ENCODE measurements around the gene CDC27.
A peak's percentile ranks its signal among the peaks of the same experiment; 100 is the strongest.

CDC27 gene

DNA sequence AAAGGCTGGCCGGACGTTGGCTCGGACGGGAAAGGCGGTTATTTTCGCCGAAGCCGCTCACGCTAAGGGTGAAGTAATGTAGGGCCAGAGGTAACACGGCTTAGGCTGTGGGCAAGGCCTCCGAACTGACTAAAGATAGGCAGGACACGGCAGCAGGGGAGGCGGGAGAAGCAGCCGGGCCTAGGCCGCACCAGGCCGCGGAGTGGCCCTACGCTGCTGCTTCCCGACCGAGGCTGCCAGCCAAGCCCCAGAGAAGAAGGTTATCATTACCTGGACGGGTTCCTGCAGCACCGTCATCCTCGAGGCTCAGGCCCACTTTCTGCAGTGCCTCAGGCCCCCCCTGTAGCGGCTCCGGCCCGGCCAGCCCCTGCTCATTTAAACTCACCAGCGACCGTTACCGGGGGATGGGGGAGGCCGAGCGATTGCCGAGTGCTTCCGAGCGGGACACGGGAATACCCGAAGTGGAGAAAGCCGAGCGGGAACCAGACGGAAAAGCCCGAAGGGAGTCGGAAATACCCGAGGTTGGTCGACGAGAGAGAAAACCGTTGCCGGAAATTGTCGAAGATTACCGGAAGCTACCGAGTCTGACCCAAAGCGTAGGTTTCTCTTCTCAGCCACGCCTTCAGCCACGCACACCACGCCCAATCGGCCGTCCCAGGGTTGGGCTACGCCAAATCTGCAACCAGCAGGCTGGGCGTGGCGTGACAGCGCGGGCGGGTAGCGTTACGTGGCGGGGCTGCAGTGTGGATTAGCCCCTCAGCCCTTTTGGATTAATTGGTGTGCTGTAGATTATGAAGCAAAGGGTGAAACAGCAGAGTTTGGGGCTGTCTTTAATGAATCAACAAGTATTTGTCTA is at the start of gene CDC27:
Gene CDC27 (minus strand): TSS at position 420 of the 856 bp plus-strand sequence. CDS start 123 bp downstream, at position 297.
- H3K36me3 Mint-ChIP-seq: peaks cover 24% of the 10 kb centered on the region
- no peaks in the 10 kb centered on the region for H3K9me3 Mint-ChIP-seq
- DNase-seq (ENCODE audit: low spot score in 2 of 2) (peak; percentile 100), ATAC-seq (peak; percentile 97)
- H3K4me1 Mint-ChIP-seq: peaks cover 44% of the 10 kb centered on the region
- peak within 1 kb of the TSS; percentile 94 for H3K4me3 Mint-ChIP-seq
- peak within 1 kb of the TSS; percentile 99 for H3K27ac Mint-ChIP-seq

- H3K9me3 Mint-ChIP-seq: no peaks in the 10 kb centered on the region
- no peaks in the 10 kb centered on the region for H3K36me3 Mint-ChIP-seq
- DNase-seq (ENCODE audit: low spot score in 2 of 2) (no peak), ATAC-seq (no peak)
- H3K4me3 Mint-ChIP-seq: no peak overlapping the region
- H3K4me1 Mint-ChIP-seq: peaks cover 15% of the 10 kb centered on the region
- no peak overlapping the region for H3K27ac Mint-ChIP-seq
Observed at GRCh38 chr17:47238321-47239010, 49.4 kb upstream of the CDC27 start.

DNA sequence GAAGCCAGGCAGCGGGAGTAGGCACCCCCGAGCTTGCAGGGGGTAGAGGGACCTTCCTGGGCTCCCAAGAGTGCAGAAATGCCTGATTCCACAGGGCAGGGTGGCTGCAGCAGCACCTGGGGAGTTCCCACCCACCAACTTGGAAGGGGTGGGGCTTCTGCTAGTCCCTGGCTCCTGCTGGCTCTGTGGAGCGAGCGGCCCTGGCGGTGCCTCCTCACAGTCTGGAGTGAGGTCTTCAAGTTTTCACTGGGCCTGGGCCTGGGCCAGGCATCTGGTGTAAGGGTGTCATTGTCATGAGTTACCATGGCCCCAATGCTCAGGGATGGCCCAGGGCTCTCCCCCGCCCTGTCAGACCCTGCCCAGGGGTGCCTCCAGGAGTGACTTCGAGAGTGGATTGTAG is 48.7 kb upstream of the CDC27 start:
- ATAC-seq (no peak), DNase-seq (ENCODE audit: low spot score in 2 of 2) (no peak)
- Mint-ChIP-seq H3K4me1 (peaks cover 15% of the 10 kb centered on the region), H3K36me3 (no peaks in the 10 kb centered on the region), H3K27ac (no peak overlapping the region), H3K4me3 (no peak overlapping the region), H3K9me3 (no peaks in the 10 kb centered on the region)

GRCh38 chr17:47235923-47236322 is 46.8 kb upstream of the CDC27 start:
- Mint-ChIP-seq H3K4me1 (peaks cover 15% of the 10 kb centered on the region), H3K27ac (no peak overlapping the region), H3K36me3 (no peaks in the 10 kb centered on the region), H3K9me3 (no peaks in the 10 kb centered on the region), H3K4me3 (no peak overlapping the region)
- DNase-seq (ENCODE audit: low spot score in 2 of 2): no peak
- no peak for ATAC-seq

DNA sequence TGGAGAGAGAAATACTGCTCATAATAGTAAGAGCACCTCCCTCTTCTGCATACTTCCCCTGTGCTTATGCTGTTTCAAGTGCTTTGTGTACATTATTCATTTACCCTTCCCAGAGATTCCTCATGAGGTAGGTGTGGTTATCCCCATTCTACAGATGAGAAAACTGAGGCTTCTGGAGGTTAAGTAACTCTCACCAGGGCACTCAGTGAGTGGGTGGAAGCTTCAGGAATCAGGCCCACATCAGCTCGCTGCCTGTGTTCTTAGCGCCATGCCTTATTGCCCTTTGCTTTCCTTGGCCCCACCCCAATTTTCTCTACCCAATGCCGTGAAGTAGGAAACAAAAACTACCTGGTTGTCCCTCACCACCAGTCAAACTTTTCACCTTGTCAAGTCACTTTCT is 46.4 kb upstream of the CDC27 start:
- DNase-seq (ENCODE audit: low spot score in 2 of 2) (no peak), ATAC-seq (no peak)
- Mint-ChIP-seq H3K36me3 (no peaks in the 10 kb centered on the region), H3K9me3 (no peaks in the 10 kb centered on the region), H3K4me3 (no peak overlapping the region), H3K27ac (no peak overlapping the region), H3K4me1 (peaks cover 17% of the 10 kb centered on the region)

- no peak for DNase-seq (ENCODE audit: low spot score in 2 of 2)
- ATAC-seq: no peak
- H3K4me3 Mint-ChIP-seq: no peak overlapping the region
- no peak overlapping the region for H3K27ac Mint-ChIP-seq
- no peaks in the 10 kb centered on the region for H3K36me3 Mint-ChIP-seq
- H3K9me3 Mint-ChIP-seq: no peaks in the 10 kb centered on the region
- H3K4me1 Mint-ChIP-seq: peaks cover 17% of the 10 kb centered on the region
Observed at GRCh38 chr17:47232465-47232864, 43.4 kb upstream of the CDC27 start.

DNA sequence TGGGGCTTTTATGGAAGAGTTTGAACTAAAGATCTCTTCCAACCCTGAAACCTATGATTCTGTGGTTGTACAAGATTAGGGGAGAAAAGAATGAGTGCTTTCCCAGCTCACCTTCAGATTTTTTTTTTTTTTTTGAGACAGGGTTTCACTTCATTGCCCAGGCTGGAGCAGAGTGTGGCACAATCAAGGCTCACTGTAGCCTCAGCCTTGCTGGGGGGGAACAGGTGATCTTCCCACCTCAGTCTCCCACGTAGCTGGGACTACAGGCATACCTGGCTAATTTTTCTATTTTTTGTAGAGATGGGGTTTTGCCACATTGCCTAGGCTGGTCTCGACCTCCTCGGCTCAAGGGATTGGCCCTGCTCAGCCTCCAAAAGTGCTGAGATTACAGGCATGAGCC is 42.8 kb upstream of the CDC27 start:
- H3K9me3 Mint-ChIP-seq: no peaks in the 10 kb centered on the region
- H3K4me3 Mint-ChIP-seq: no peak overlapping the region
- ATAC-seq: no peak
- no peak overlapping the region for H3K27ac Mint-ChIP-seq
- no peaks in the 10 kb centered on the region for H3K36me3 Mint-ChIP-seq
- DNase-seq (ENCODE audit: low spot score in 2 of 2): no peak
- peaks cover 17% of the 10 kb centered on the region for H3K4me1 Mint-ChIP-seq

- no peak for ATAC-seq
- Mint-ChIP-seq H3K9me3 (no peaks in the 10 kb centered on the region), H3K4me3 (no peak overlapping the region), H3K4me1 (peaks cover 17% of the 10 kb centered on the region), H3K27ac (no peak overlapping the region), H3K36me3 (no peaks in the 10 kb centered on the region)
- DNase-seq (ENCODE audit: low spot score in 2 of 2): no peak
Observed at GRCh38 chr17:47231334-47231733, 42.2 kb upstream of the CDC27 start.

GRCh38 chr17:47230864-47231263 is 41.8 kb upstream of the CDC27 start:
- no peak overlapping the region for H3K27ac Mint-ChIP-seq
- ATAC-seq: no peak
- no peaks in the 10 kb centered on the region for H3K9me3 Mint-ChIP-seq
- DNase-seq (ENCODE audit: low spot score in 2 of 2): no peak
- no peaks in the 10 kb centered on the region for H3K36me3 Mint-ChIP-seq
- H3K4me1 Mint-ChIP-seq: peaks cover 17% of the 10 kb centered on the region
- no peak overlapping the region for H3K4me3 Mint-ChIP-seq

DNA sequence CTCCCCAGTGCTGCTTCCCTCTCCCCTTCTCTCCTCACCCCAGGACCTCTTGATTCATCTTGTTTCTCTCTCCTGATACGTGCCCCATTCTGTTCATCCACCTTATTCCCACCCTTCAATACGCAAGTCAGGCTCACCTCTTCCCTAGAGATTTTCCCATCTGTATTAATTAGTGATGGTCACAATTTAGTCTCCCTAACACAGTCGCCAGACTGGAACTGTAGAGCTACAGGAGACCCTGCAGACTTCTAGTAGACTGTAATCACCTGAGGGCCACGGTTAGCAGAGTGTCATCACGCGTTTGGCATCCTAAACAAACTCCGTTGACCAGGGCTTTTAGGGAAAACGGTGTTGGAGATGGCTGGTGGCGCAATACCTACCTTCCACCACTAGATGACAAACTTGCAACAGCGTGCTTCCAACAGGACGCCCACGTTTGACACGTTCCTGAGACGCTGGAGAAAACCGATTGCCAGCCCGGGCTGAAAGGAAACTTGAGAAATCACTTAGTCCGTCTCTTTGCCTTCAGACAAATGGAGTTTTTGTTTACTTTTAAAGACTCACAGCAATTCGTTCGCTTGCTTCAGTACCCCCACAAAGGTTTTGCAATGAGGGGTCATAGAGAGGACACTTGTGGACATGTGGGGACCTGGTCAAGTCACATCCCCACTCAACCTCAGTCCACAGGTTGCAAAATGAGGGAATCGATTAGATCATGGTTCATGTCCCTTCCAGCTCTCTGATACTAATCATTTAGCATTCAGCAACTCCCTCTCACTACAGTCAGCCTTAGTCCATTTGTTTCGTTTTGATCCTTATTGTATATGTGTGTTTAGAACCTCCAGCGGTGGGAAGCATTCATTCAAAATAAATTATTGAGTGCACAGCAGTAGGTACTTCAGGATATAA is 40.7 kb upstream of the CDC27 start:
- peaks cover 17% of the 10 kb centered on the region for H3K4me1 Mint-ChIP-seq
- H3K27ac Mint-ChIP-seq: peak overlapping the region; percentile 75
- peak; percentile 88 for ATAC-seq
- H3K9me3 Mint-ChIP-seq: no peaks in the 10 kb centered on the region
- H3K36me3 Mint-ChIP-seq: no peaks in the 10 kb centered on the region
- peak; percentile 49 to 78 for DNase-seq (ENCODE audit: low spot score in 2 of 2)
- H3K4me3 Mint-ChIP-seq: peak overlapping the region; percentile 53

DNA sequence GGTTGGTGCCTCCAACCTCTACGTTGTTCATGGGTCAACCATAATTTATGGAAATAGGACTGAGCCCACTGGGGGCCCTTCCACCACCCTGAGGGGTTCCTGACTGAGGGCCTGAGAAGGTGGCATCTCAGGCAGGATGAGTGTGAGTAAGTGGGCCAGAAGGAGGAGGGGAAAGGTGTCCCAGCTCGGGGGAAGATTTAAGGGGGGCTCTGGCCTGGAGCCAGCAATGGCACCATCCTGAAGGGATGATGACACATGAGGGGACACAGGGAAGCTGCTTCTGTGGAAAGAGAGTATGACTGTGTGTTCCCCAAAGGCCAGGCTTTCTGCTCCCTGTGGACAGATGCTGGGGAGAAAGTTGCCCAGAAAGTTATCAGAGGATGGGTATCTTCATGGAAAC is 38.8 kb upstream of the CDC27 start:
- Mint-ChIP-seq H3K27ac (no peak overlapping the region), H3K9me3 (no peaks in the 10 kb centered on the region), H3K4me1 (peaks cover 23% of the 10 kb centered on the region), H3K4me3 (no peak overlapping the region), H3K36me3 (no peaks in the 10 kb centered on the region)
- DNase-seq (ENCODE audit: low spot score in 2 of 2) (no peak), ATAC-seq (no peak)

- Mint-ChIP-seq H3K4me3 (no peak overlapping the region), H3K9me3 (no peaks in the 10 kb centered on the region), H3K27ac (no peak overlapping the region), H3K4me1 (peaks cover 37% of the 10 kb centered on the region), H3K36me3 (no peaks in the 10 kb centered on the region)
- DNase-seq (ENCODE audit: low spot score in 2 of 2) (no peak), ATAC-seq (no peak)
Observed at GRCh38 chr17:47225911-47226688, 37.0 kb upstream of the CDC27 start.

GRCh38 chr17:47225436-47225858 is 36.4 kb upstream of the CDC27 start:
- H3K9me3 Mint-ChIP-seq: no peaks in the 10 kb centered on the region
- no peak overlapping the region for H3K27ac Mint-ChIP-seq
- no peak overlapping the region for H3K4me3 Mint-ChIP-seq
- DNase-seq (ENCODE audit: low spot score in 2 of 2): no peak
- peaks cover 37% of the 10 kb centered on the region for H3K4me1 Mint-ChIP-seq
- no peak for ATAC-seq
- H3K36me3 Mint-ChIP-seq: no peaks in the 10 kb centered on the region

- Mint-ChIP-seq H3K4me3 (no peak overlapping the region), H3K4me1 (peaks cover 37% of the 10 kb centered on the region), H3K36me3 (no peaks in the 10 kb centered on the region), H3K27ac (no peak overlapping the region), H3K9me3 (no peaks in the 10 kb centered on the region)
- DNase-seq (ENCODE audit: low spot score in 2 of 2) (no peak), ATAC-seq (no peak)
Observed at GRCh38 chr17:47224966-47225365, 35.9 kb upstream of the CDC27 start.
